HEK293T (cell line): ENCODE results near the gene TBL1XR1.

ENCODE experiments used
- CTCF ChIA-PET: fragments of 350-600 bp; formaldehyde crosslinking; extraction: SDS; loops from one replicate; lab custom pipeline; 2021; ENCODE audit warnings: antibody characterized with exemption, inconsistent platforms; lab: Yijun Ruan, JAX
- POLR2A ChIA-PET: fragments of 350-600 bp; formaldehyde crosslinking; extraction: SDS; loops from one replicate; lab custom pipeline; 2020; ENCODE audit warnings: antibody characterized with exemption, inconsistent platforms; lab: Yijun Ruan, JAX
- DNase-seq: peaks from one replicate; pipeline ENCODE4 v3.0.0; 2012; ENCODE audit warnings: mixed read lengths; ENCODE audit errors: extremely low spot score
- ARNT ChIP-seq: fragments of 450-650 bp; IDR thresholded peaks from 2 replicates; pipeline ENCODE4 v1.6.1; 2017; ENCODE audit warnings: mild to moderate bottlenecking
- BHLHE40 ChIP-seq: fragments of 450-650 bp; IDR thresholded peaks from 2 replicates; pipeline ENCODE4 v1.6.1; 2016; ENCODE audit warnings: mild to moderate bottlenecking, moderate library complexity, borderline replicate concordance
- CTBP1 ChIP-seq: fragments of 450-650 bp; IDR thresholded peaks from 2 replicates; pipeline ENCODE4 v1.6.1; 2016; ENCODE audit warnings: borderline replicate concordance
- ELF4 ChIP-seq: fragments of 450-650 bp; IDR thresholded peaks from 2 replicates; pipeline ENCODE4 v1.6.1; 2017; ENCODE audit warnings: antibody characterized with exemption
- FOXA1 ChIP-seq: fragments of 450-650 bp; IDR thresholded peaks from 2 replicates; pipeline ENCODE4 v1.6.1; 2016; ENCODE audit warnings: mild to moderate bottlenecking
- FOXK2 ChIP-seq: fragments of 450-650 bp; IDR thresholded peaks from 2 replicates; pipeline ENCODE4 v1.6.1; 2016; ENCODE audit warnings: mild to moderate bottlenecking
- FOXM1 ChIP-seq: fragments of 450-650 bp; IDR thresholded peaks from 2 replicates; pipeline ENCODE4 v1.6.1; 2017; ENCODE audit warnings: mild to moderate bottlenecking, borderline replicate concordance
- HDGF ChIP-seq: fragments of 450-650 bp; IDR thresholded peaks from 2 replicates; pipeline ENCODE4 v1.6.1; 2017; ENCODE audit warnings: antibody characterized with exemption, borderline replicate concordance
- L3MBTL2 ChIP-seq: fragments of 450-650 bp; conservative IDR thresholded peaks from 2 replicates; pipeline ENCODE4 v1.6.1; 2016; ENCODE audit warnings: mild to moderate bottlenecking
- LEF1 ChIP-seq: fragments of 450-650 bp; IDR thresholded peaks from 2 replicates; pipeline ENCODE4 v1.6.1; 2017; ENCODE audit warnings: mild to moderate bottlenecking, borderline replicate concordance
- NFRKB ChIP-seq: fragments of 450-650 bp; IDR thresholded peaks from 2 replicates; pipeline ENCODE4 v1.6.1; 2016; ENCODE audit warnings: mild to moderate bottlenecking, moderate library complexity
- PKNOX1 ChIP-seq: fragments of 450-650 bp; IDR thresholded peaks from 2 replicates; pipeline ENCODE4 v1.6.1; 2016
- SP1 ChIP-seq: fragments of 450-650 bp; IDR thresholded peaks from 2 replicates; pipeline ENCODE4 v1.6.1; 2017
- SUZ12 ChIP-seq: fragments of 450-650 bp; IDR thresholded peaks from 2 replicates; pipeline ENCODE4 v1.6.1; 2016; ENCODE audit warnings: mild to moderate bottlenecking
- TARDBP ChIP-seq: fragments of 450-650 bp; IDR thresholded peaks from 2 replicates; pipeline ENCODE4 v1.6.1; 2016
- ZNF384 ChIP-seq: fragments of 450-650 bp; IDR thresholded peaks from 2 replicates; pipeline ENCODE4 v1.6.1; 2016

The TBL1XR1 gene

DNA sequence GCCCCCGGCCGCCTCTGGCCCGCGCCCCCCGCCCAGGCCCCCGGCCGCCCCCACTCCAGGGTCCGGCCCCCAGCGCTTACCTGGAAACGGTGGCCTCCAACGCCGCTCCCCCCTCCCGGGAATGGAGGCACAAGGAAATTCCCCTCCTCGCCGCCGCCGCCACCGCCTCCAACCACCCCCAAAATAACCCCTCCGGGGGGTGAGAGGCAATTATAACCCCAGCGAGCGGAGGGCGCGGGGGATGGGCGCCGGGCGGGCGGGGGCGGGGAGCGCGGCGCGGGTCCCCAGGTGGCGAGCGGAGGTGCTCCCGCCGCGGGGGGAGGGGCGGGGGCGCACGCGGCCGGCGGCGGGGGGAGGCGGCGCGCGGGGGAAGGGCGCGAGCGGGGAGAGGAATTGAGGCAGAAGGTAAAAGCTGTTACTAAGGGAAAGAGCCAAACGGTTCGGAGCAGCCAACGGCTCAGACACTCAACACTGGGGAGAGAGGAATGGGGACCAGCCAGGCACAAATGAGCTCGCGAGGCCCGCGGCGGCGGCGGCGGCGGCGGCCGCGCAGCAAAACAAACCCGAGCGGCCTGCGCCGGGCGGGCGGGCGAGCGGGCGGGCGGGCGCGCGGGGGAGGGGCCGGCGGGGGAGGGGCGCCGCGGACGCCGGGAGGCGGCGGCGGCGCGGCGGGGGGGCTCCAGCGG, at the start of gene TBL1XR1:
TSS of gene TBL1XR1 (minus strand) at position 442 of the 686 bp plus-strand sequence. CDS start 132,505 bp downstream, outside the sequence.
- ChIA-PET POLR2A (interaction anchor here (2.7 kb wide), 1 partner anchor 162 kb away, joined by 23 read pairs; no protein-coding TSS in a partner anchor), CTCF (no interaction called here)
- TF ChIP-seq FOXM1, result no peak
- no peak for TF ChIP-seq FOXA1
- no peak for TF ChIP-seq ARNT
- TF ChIP-seq CTBP1, result no peak
- no peak for TF ChIP-seq ZNF384
- TF ChIP-seq LEF1, result no peak
- no peak for TF ChIP-seq SP1
- TF ChIP-seq FOXK2, result no peak
- TF ChIP-seq SUZ12, result no peak
- TF ChIP-seq PKNOX1, result no peak
- TF ChIP-seq NFRKB, result no peak
- TF ChIP-seq ELF4, result no peak
- no peak for TF ChIP-seq BHLHE40
- TF ChIP-seq TARDBP, result no peak
- TF ChIP-seq HDGF, result no peak
- no peak for TF ChIP-seq L3MBTL2
- DNase-seq, result peak; percentile 85

DNA sequence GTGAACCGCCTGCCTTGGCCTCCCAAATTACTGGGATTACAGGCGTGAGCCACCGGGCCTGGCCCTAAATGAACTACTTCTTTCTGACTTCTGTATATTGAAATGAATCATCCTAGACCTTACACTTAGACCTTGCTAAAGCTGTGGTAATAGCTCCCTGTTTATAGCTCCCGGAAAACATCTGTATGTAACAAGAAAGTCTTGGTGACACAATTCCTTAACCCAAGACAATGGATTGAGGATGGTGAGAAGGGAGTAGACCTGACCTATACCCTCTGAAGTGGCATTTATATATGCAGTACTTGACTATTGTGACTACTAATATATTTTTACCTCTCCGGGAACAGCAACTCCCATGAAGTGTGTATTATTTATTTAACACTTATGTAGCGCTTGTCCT, 48.0 kb upstream of the TBL1XR1 start:
- POLR2A ChIA-PET, result interaction anchor here (0.9 kb wide), 1 partner anchor 139 kb away, joined by 3 read pairs; no protein-coding TSS in a partner anchor
- CTCF ChIA-PET, result no interaction called here
- TF ChIP-seq BHLHE40, result no peak
- TF ChIP-seq LEF1, result no peak
- no peak for TF ChIP-seq FOXK2
- TF ChIP-seq HDGF, result no peak
- TF ChIP-seq L3MBTL2, result no peak
- no peak for TF ChIP-seq PKNOX1
- TF ChIP-seq CTBP1, result no peak
- no peak for TF ChIP-seq TARDBP
- no peak for TF ChIP-seq ELF4
- TF ChIP-seq SUZ12, result no peak
- TF ChIP-seq ARNT, result no peak
- no peak for TF ChIP-seq ZNF384
- TF ChIP-seq FOXA1, result no peak
- TF ChIP-seq NFRKB, result no peak
- no peak for TF ChIP-seq SP1
- no peak for TF ChIP-seq FOXM1
- no peak for DNase-seq

DNA sequence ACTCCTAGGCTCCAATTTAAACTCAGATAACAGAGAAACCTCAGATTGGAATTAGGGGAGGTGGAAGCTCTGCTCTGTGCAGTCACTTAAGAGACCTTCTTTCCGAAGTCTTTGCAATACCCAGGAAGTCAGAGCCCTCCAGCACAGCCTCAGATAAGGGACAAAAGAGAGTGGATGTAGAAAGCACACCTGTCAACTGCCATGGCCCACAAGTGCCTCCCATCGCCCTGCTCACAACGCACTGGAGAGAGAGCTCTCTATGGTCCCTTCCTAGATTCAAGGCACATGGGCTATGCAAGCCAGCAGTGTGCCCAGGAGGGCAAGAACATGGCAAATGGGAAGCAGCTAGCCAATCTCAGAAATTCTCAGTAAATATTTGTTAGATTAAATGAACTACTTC, 47.3 kb upstream of the TBL1XR1 start:
- ChIA-PET CTCF (no interaction called here), POLR2A (interaction anchor here (0.9 kb wide), 1 partner anchor 138 kb away, joined by 3 read pairs; no protein-coding TSS in a partner anchor)
- no peak for DNase-seq
- no peak for TF ChIP-seq ELF4
- TF ChIP-seq ARNT, result no peak
- TF ChIP-seq FOXA1, result no peak
- TF ChIP-seq FOXK2, result no peak
- TF ChIP-seq BHLHE40, result no peak
- TF ChIP-seq PKNOX1, result no peak
- no peak for TF ChIP-seq L3MBTL2
- TF ChIP-seq NFRKB, result no peak
- TF ChIP-seq HDGF, result no peak
- TF ChIP-seq TARDBP, result no peak
- no peak for TF ChIP-seq ZNF384
- no peak for TF ChIP-seq SUZ12
- TF ChIP-seq LEF1, result no peak
- TF ChIP-seq CTBP1, result no peak
- no peak for TF ChIP-seq FOXM1
- TF ChIP-seq SP1, result no peak

DNA sequence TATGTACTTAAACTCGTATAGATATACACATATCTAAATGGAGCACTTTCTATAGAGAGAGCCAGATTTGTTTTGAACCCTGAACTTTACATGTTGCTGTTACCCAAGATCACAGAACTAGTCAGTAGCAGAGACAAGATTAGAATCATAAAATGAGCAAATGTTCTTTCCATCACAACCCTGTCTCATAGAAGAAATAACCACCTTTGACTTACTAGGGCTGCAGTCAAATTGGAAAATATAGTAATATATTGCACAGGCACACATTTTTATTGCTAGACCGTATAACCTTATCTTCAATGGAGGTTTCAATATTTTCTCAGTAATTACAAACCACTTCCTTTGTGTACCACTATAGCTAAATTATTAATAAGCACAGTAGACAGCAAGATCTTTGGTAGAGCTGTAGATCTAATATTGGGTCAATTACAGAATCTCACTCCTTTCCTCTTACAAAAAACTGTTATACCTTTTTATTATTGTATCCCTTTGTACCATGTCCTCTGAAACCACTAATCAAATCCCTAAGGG, 41.5 kb upstream of the TBL1XR1 start:
- ChIA-PET POLR2A (no interaction called here), CTCF (no interaction called here)
- no peak for DNase-seq
- TF ChIP-seq L3MBTL2 (no peak), NFRKB (no peak), SUZ12 (no peak), FOXM1 (no peak), ZNF384 (no peak), CTBP1 (no peak), BHLHE40 (no peak), LEF1 (no peak), FOXK2 (no peak), HDGF (no peak)

- ChIA-PET CTCF (no interaction called here), POLR2A (no interaction called here)
- no peak for DNase-seq
- TF ChIP-seq ELF4, result no peak
- TF ChIP-seq PKNOX1, result no peak
- TF ChIP-seq FOXA1, result no peak
These were observed 39.9 kb upstream of the TBL1XR1 start for GRCh38 chr3:177237206-177237605.
